Measurements from ENCODE around the gene CYRIA.

Gene CYRIA

DNA sequence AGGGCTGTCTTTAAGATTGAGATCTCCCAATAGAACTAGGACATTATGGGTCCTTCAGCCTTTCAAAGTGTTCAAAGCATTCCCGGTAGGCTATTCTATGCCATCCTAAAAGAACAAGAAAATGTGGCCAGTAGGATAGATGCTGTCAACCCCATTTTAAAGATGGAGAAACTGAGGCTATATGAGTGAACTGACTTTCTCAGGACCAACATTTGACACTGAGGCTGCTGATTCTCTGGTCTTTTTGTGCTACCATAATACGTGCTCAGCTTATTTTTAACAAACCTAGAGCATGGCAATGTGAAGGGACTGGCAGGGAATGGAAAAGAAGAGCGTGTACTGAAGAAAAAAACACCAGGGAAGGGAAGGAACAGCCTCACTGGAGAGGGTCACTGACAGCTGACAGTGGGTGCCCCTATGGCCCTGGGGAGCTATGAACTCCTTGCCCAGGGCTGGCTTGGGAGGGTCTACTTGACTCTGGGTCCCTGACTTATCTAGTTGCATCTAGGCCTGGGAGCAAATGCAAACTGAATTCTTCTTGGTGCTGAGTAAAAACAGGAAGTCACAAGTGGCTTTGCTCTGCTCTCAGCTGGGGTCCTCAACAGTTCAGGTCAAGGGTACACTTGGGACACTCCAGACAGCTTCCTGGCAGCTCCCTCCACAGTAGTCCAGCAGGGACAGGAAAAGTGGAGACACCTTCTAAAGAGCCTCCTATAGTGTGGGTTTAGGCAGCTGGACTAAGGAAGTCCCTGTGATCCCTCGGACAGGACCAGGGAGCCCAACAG lies 2.3 kb downstream of the CYRIA start:
- H3K4me3 ChIP-seq (ENCODE audit: low read depth, low read length), result no peak overlapping the region
- TF ChIP-seq, protein P1, sequence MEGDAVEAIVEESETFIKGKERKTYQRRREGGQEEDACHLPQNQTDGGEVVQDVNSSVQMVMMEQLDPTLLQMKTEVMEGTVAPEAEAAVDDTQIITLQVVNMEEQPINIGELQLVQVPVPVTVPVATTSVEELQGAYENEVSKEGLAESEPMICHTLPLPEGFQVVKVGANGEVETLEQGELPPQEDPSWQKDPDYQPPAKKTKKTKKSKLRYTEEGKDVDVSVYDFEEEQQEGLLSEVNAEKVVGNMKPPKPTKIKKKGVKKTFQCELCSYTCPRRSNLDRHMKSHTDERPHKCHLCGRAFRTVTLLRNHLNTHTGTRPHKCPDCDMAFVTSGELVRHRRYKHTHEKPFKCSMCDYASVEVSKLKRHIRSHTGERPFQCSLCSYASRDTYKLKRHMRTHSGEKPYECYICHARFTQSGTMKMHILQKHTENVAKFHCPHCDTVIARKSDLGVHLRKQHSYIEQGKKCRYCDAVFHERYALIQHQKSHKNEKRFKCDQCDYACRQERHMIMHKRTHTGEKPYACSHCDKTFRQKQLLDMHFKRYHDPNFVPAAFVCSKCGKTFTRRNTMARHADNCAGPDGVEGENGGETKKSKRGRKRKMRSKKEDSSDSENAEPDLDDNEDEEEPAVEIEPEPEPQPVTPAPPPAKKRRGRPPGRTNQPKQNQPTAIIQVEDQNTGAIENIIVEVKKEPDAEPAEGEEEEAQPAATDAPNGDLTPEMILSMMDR (IDR thresholded peaks at IDR 0.05; ENCODE audit: borderline replicate concordance, insufficient read depth, low read depth, low read length), result no peak

DNA sequence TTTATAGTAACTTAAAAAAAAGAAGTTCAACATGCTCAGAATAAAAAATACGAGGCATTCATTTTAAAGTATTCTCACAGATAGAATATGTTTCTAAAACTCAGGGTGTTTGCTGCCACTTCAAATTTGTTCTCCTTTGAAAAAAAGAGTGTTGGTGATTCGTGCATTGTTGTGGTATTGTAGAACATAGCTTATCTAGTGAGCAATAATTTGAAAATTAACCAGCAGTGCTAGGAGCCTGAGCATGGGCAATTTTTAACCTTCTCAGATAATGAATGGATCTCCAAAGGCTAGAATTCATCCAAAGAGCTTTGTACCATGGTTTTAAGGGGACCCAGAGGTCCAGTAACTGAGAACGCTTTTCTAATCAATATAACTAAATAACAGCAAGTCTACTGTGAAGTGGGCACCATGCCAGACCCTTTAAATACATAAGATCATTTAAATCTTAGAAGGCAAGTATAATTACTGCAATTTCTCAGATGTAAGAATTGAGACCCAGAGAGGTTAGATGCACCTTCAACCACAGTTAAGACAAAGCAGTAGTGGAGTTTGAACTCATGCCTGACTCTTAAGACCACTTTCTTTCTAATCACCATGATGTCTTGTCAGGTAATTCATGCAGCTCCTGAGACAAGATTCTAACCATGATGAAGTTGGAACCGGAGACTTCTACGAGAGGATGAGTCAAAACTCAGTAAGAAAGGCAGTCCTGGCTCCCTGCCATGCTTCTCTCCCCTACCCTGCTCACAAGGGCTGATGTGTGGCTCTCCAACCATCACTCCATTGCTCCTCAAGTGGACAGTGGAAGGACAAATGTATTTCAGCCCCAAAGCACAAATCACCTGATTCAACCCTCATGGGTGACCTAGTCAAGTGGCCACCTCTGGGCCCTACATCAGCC lies 3.4 kb downstream of the CYRIA start:
- TF ChIP-seq, protein P1 (IDR thresholded peaks at IDR 0.05; ENCODE audit: borderline replicate concordance, insufficient read depth, low read depth, low read length), result no peak
- H3K4me3 ChIP-seq (ENCODE audit: low read depth, low read length), result no peak overlapping the region

DNA sequence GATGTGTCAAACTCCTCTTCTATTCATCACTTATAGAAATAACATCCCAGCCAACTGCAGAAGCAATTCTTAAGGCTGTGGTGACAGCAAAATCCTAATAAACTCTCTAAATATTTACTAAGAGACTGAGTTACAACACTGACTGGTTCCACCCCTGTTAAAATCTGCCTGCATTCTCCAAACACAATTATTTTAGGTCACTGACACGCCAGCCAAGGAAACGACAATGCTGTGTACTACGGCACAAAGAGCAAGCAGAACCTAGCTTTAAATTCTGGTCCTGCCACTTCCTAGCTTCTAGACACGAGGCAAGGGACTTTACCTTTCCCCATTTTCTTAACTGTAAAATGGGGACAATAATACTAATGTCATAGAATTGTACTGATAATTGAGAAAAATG lies 4.1 kb downstream of the CYRIA start:
- H3K4me3 ChIP-seq (ENCODE audit: low read depth, low read length), result no peak overlapping the region
- TF ChIP-seq, protein P1 (IDR thresholded peaks at IDR 0.05; ENCODE audit: borderline replicate concordance, insufficient read depth, low read depth, low read length), result no peak

DNA sequence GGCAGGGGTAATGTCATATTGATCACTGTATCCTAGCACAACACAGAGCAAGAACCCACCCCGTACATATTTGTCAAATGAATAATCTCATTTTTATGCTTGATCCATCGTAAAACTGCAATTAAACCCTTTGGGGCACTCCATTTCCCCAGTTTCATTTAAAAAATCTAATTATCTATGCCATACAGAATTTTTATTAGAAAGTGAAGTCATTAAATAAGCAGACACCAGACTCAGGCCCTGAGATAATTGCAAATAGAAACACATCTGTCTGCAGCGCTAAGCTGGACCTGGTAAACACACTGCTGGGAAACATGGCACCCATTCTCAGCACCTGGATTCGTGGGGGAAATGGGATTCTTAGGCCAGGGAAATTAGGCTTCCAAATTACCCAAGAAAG lies 5.1 kb downstream of the CYRIA start:
- TF ChIP-seq, protein P1 (IDR thresholded peaks at IDR 0.05; ENCODE audit: borderline replicate concordance, insufficient read depth, low read depth, low read length), result no peak
- no peak overlapping the region for H3K4me3 ChIP-seq (ENCODE audit: low read depth, low read length)

DNA sequence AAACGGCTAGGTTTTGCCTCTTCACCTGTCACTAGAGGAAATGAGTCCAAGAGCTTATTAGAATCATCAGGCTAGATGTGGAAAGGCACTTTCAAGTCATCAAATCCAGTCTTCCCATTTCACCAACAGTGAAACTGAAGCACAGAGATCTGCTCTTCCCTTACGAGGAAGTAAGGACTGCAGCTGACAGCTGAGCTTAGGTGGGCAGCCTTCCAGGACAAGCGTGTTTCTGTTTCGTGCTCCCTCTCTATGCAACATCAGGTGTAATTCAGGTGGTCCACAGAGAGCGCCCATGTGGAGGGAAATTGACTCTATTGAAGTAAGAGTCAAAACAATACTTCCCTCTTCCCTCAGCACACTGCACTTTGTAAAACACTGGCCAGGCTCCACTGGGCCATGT lies 5.5 kb downstream of the CYRIA start:
- TF ChIP-seq, protein P1 (IDR thresholded peaks at IDR 0.05; ENCODE audit: borderline replicate concordance, insufficient read depth, low read depth, low read length), result no peak

DNA sequence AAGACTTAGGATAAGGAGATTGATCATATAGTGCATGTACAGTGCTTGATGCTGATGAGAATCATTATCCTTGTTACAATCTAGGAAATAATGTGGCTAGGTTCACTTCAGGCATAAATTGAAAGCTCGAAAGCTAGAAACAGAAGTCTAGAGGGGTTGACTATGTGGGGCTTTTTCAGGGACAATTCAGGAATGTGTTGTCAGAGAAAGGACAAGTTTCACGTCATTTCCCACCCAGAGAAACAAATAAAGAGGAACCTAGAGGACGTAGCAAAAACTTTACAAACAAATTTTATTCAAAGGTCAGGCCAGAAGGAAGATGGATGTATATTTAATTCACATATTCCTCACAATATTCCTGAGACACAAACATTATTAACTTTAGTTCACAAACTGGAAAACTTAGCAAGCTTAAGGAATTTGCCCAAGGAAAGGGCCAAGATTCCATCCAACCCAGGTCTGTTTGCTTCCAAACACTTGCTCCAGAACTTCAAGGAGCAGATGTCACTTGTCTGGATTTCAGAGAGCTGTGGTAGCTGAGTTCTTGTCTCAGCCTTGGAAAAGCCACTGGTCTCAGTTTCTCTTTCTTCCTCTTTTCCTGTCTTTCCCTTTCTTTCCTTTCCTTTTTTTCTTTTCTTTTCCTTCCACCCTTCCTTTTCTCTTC lies 7.4 kb downstream of the CYRIA start:
- TF ChIP-seq, protein P1 (IDR thresholded peaks at IDR 0.05; ENCODE audit: borderline replicate concordance, insufficient read depth, low read depth, low read length), result no peak
- no peak overlapping the region for H3K4me3 ChIP-seq (ENCODE audit: low read depth, low read length)

More for the DNA sequence above, 5.5 kb downstream of the CYRIA start:
- H3K4me3 ChIP-seq (ENCODE audit: low read depth, low read length), result no peak overlapping the region
